Measurements from ENCODE around the gene MYO1E.
"Not testable (repeated sequence)": the region's sequence is repeated elsewhere in the genome, so short reads cannot be mapped to it uniquely, and the experiment has no call there.

The MYO1E gene

GRCh38 chr15:59162080-59162479 lies 210.6 kb downstream of the MYO1E start:
- not testable (repeated sequence) for DNase-seq (ENCODE audit: low read depth)

- DNase-seq (ENCODE audit: low read depth), result no peak
These were observed 211.6 kb downstream of the MYO1E start for GRCh38 chr15:59160880-59161593.

GRCh38 chr15:59159210-59159609 lies 213.5 kb downstream of the MYO1E start:
- DNase-seq (ENCODE audit: low read depth), result no peak

- DNase-seq (ENCODE audit: low read depth), result no peak
These were observed 214.0 kb downstream of the MYO1E start for GRCh38 chr15:59158701-59159034.

GRCh38 chr15:59157840-59158700 lies 214.6 kb downstream of the MYO1E start:
- no peak for DNase-seq (ENCODE audit: low read depth)

- DNase-seq (ENCODE audit: low read depth), result no peak
These were observed 215.3 kb downstream of the MYO1E start for GRCh38 chr15:59157396-59157795.

- no peak for DNase-seq (ENCODE audit: low read depth)
These were observed 217.2 kb downstream of the MYO1E start for GRCh38 chr15:59155431-59155830.

GRCh38 chr15:59154243-59154642 lies 218.4 kb downstream of the MYO1E start:
- no peak for DNase-seq (ENCODE audit: low read depth)

GRCh38 chr15:59153466-59153865 lies 219.2 kb downstream of the MYO1E start:
- DNase-seq (ENCODE audit: low read depth), result no peak

- no peak for DNase-seq (ENCODE audit: low read depth)
These were observed 219.8 kb downstream of the MYO1E start for GRCh38 chr15:59152694-59153450.

GRCh38 chr15:59150185-59150584 lies 222.5 kb downstream of the MYO1E start:
- DNase-seq (ENCODE audit: low read depth), result no peak

GRCh38 chr15:59148153-59148833 lies 224.4 kb downstream of the MYO1E start:
- DNase-seq (ENCODE audit: low read depth), result no peak

- no peak for DNase-seq (ENCODE audit: low read depth)
These were observed 225.0 kb downstream of the MYO1E start for GRCh38 chr15:59147666-59148065.

GRCh38 chr15:59144594-59144993 lies 228.1 kb downstream of the MYO1E start:
- DNase-seq (ENCODE audit: low read depth), result not testable (repeated sequence)

GRCh38 chr15:59143281-59143680 lies 229.4 kb downstream of the MYO1E start:
- DNase-seq (ENCODE audit: low read depth), result no peak

GRCh38 chr15:59140422-59141226 lies 232.0 kb downstream of the MYO1E start:
- no peak for DNase-seq (ENCODE audit: low read depth)

GRCh38 chr15:59138243-59138642 lies 234.4 kb downstream of the MYO1E start:
- DNase-seq (ENCODE audit: low read depth), result peak; percentile 37

GRCh38 chr15:59137566-59137965 lies 235.1 kb downstream of the MYO1E start:
- DNase-seq (ENCODE audit: low read depth), result no peak

- DNase-seq (ENCODE audit: low read depth), result no peak
These were observed 238.7 kb downstream of the MYO1E start for GRCh38 chr15:59133929-59134427.

GRCh38 chr15:59131969-59132562 lies 240.6 kb downstream of the MYO1E start:
- DNase-seq (ENCODE audit: low read depth), result no peak

- no peak for DNase-seq (ENCODE audit: low read depth)
These were observed 241.2 kb downstream of the MYO1E start for GRCh38 chr15:59131456-59131855.

All from activated T-helper 1 cell treated with Interleukin-2 at 50 U/mL for 16 hours (primary cell).